Measurements from ENCODE around the gene BPTF.

- TF ChIP-seq CTCF (IDR thresholded peaks at IDR 0.05), result no peak
- TF ChIP-seq EP300 (IDR thresholded peaks at IDR 0.05; ENCODE audit: borderline replicate concordance in 1 of 2, low read depth in 1 of 2, low read length in 1 of 2), result no peak
- TF ChIP-seq SMC3 (IDR thresholded peaks at IDR 0.05; ENCODE audit: low read depth, low read length), result no peak
- TF ChIP-seq RFX5 (IDR thresholded peaks at IDR 0.05; ENCODE audit: low read length), result no peak
- no peak for TF ChIP-seq MAX (IDR thresholded peaks at IDR 0.05; ENCODE audit: low read depth)
- no peak for TF ChIP-seq POLR2AphosphoS5 (IDR thresholded peaks at IDR 0.05; ENCODE audit: low read depth, low read length)
- TF ChIP-seq CHD2 (IDR thresholded peaks at IDR 0.05; ENCODE audit: low read length, partially characterized antibody), result no peak
Observed at GRCh38 chr17:67863624-67864247, 38.4 kb downstream of the BPTF start.

All from SK-N-SH (cell line).